HG03175 (cell line): ENCODE data around the gene TNFAIP3.
"Not testable (repeated sequence)": the region's sequence is repeated elsewhere in the genome, so short reads cannot be mapped to it uniquely, and the experiment has no call there.

Experiments
- ATAC-seq: cut with Tn5 transposase; IDR thresholded peaks from one replicate; pipeline ENCODE4 v1.9.1; 2021; ENCODE audit warnings: mild to moderate bottlenecking, moderate library complexity; ENCODE audit not compliant: unreplicated experiment

Gene TNFAIP3

DNA sequence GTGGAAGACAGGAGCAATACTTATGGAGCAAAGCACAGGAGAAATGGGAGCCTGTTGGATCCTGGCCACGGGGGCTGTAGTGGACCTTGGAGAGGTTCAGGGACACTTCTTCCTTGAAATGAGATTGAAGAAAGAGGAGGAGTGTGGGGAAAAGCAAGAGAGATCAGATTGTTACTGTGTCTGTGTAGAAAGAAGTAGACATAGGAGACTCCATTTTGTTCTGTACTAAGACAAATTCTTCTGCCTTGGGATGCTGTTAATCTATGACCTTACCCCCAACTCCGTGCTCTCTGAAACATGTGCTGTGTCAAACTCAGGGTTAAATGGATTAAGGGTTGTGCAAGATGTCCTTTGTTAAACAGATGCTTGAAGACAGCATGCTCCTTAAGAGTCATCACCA is 22.7 kb upstream of the TNFAIP3 start:
- ATAC-seq = not testable (repeated sequence)

DNA sequence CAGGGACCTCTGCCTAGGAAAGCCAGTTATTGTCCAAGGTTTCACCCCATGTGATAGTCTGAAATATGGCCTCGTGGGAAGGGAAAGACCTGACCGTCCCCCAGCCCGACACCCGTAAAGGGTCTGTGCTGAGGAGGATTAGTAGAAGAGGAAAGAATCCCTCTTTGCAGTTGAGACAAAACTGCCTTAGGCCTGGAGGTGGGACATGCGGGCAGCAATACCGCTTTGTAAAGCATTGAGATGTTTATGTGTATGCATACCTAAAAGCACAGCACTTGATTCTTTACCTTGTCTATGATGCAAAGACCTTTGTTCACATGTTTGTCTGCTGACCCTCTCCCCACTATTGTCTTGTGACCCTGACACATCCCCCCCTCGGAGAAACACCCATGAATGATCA is 22.3 kb upstream of the TNFAIP3 start:
- not testable (repeated sequence) for ATAC-seq

DNA sequence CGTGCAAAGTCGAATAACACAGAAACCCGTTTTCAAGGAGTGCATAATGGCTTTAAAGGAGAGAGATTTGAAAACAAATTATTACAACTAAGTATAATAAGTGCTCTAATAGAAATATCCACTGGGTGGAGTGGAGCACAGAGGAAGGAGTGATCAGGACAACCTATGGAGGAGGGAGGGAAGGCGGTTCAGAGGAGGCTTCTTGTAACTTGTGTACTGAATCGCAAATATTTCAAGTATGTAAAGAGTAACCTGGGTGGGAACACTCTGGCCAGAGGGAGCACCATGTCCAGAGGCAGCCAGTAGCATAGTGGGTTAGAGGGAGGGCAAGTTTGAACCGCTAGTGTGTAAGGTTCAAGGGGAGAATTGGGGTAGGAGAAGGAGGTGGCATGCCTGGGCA is 21.6 kb upstream of the TNFAIP3 start:
- ATAC-seq = no peak

DNA sequence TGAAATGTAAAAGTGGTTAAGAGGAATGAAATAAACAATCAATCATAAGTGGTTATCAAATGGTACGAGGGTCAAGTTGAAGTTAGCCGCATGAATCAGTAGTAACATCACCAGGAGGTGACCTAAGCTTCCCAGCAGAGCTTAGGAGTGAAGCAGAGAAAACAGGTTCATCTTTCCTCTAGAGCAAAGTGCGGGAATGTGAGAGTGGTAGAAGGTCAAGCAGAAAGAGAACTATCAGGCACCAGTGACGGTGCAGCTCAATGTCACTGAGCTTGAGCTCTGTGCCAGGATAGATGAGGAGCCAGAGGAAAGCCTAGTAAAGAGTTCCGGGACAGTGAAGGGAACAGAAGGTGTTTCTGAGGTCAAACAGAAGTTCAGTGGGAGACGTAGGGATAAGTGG is 20.8 kb upstream of the TNFAIP3 start:
- no peak for ATAC-seq

DNA sequence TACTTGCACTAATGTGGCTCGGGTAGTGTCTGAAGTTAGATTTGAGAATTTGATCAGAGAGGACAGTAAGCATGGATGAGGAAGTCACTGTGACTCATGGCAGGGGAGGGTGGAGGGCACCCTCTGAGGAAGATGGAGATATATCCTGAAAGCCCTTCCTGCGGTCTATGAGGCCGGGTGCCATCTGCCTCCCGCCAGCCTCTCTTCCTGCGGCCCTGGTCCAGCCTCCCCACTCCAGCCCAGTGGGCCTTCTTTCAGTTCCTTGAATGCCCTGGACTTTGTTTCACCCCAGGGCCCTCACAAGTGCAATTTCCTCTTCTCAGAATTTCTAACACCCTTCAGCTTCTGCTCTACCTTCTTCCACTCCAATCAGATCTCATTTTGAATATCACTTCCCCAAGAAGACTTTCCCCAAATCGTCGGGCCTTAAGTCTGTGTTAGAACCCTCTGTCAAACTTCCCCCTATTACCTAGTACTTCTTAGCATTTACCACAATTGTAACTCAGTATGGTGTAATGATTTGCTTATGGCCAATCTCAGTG is 20.2 kb upstream of the TNFAIP3 start:
- peak; percentile 78 for ATAC-seq

DNA sequence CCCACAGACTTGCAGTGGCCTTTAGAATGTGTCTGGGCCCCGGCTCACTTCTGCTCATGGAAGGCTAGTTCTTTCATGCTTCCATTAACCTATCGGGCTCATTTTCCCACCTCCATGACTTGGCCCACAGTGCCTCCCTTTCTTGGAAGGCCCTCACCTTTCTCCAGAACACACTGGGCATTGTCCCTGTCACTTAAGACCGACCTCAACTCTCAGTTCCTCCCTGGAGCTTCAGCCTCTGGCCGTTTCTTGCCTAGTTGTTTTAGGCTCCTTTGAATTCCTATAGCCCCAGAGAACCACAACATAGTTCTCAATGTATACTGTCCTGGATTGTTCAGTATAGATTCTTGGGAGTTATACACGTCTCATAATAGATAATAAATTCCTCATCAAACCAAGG is 19.3 kb upstream of the TNFAIP3 start:
- no peak for ATAC-seq

DNA sequence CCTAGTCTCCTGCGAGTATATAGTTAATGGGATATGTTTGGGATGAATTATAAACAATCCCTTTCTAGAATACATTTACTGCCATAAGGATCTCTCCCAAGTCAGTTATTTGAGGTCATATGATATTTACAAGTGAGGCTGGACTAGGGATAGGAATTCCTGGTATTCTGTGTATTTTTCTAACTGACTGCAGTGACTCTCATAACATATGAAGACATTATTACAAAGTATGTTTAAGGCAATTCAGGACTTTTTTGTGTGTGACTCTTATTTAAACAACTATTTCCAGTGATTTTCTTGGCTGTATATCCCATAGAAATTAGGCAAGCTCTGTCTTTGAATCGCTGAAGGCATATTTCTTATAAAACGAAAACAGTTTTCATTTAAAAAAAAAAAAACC is 18.4 kb upstream of the TNFAIP3 start:
- ATAC-seq = no peak

DNA sequence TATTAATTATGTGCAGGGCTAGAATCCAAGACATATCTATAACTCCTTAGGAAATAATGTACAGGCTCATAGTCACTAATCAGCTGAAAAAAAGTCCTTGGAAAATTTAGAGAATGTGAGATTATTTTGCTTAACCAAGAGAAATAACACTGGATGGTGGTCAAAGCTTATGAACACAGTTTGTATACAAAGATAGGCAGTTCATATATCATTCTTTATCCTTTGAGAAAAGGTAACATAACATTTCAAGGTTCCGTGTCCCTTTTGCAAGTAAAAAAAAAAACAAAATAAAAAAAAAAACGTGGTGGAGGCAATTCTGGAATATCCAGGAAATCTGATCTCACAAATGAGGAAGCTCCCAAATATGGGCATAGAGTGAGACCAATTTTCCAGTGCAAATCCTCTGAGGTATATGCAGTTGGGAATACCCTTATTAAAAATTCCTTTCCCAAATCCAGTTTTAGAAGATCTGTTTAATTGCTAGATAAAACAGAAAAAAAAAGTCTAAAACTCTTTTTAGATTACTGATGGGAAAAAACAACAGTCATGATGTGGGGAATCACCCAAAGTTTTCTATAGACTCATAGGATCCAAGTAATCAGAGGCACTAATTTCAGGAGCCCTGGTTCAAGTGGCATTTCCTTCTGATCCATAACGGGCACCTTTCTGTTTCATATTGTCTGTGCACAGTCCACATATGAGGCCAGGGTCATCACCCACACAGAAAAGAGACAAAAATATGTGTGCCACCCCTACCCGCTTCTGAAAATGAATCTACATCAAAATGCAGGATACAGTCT is 17.7 kb upstream of the TNFAIP3 start:
- ATAC-seq = no peak

DNA sequence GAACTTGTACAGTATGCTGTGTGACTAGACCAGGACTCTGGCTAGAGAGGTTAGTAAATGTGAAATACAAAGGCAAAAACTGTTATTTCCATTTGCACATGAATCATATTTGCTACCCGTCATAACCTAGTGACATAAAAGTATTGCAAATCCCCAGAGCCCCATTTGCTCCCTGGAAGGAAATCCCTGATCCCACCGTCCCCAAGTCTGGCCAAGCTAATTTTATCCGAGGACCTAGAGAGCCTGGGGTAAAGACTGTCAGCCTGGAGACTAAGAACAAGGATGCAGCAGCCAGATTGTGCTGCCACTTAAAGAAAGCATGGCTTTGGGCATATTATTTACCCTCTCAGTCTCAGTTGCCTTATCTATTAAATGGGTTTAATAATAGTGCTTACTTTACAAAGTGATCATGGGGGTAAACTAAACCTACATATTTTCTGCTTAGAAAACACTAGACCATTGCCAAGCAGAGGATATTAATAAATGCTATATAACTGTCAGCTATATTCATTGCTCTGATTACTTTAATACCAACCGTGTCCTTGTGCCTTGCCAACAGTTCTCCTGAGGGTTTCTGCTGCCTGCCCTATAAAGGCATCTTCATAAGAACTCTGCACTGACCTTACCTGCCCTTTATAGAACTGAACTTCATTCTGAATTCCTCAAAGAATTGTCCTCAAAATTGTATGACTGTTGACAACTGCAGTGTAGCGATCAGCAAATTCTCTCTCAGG is 16.9 kb upstream of the TNFAIP3 start:
- no peak for ATAC-seq

DNA sequence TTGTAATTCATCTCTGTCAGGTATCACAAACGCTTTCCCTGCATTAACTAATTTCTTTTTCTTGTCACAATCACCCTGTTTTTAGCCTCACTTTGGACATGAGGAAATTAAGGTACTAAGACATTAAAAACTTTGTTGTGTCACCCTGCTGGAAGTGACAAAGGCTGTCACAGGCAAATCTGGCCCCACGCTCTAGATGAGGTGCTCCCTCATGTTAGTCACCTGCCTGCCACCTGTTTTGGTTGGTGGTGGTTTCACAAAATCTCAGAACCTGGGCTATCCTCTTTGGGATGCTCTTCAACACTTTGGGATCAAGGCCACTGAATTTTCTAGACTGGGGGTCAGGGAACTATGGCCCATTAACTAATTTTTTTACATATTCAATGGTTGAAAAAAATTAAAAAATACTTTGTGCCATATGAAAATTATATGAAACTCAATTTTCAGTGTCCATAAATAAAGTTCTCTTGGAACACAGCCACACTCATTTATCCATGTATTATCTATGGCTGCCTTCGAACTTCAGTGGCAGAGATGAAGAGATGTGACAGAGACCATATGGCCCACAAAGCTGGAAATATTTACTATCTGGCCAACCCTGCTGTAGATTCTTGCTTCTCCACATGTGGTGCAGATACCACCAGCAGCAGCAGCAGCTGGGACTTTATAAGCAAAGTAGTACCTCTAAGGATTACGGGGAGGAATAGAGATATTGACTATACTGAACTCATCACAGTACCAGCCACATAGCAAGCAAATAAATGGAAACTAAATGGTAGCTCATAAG is 16.1 kb upstream of the TNFAIP3 start:
- no peak for ATAC-seq

DNA sequence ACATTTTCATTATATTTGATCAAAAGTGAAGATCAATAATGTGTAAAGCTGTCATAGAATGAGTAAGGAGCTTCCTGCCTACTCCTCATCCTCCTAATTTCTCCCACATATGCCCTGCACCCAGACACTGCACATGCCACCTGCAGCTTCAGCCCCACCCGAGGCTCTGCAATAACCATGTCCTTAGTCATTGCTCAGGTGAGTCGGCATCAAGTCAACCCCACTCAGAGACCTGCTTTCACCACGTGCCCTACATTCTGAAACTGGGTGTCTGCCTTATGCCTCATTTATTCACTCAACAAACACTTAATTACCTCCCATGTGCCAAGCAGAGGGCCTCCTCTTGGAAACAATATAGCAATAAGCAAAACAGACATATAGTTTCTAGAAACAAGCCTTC is 15.4 kb upstream of the TNFAIP3 start:
- no peak for ATAC-seq

DNA sequence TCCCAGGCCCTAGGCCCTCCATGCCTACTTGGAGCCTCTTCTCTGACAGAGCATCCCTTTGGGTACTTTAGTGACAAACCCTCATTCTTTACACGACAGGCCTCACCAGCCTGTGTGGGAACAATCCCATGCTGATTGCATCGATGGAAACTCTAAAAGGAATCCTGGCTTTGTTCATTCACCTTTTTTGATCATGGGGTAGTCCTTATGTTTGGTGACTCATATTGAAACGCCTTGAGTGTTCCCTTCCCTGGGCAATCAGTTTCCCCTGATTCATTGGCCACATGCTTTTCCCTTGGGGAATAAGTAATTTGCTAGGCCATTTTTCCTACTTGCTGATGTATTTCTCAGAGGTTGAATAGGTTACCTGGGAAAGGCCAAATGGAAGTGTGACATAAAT is 14.7 kb upstream of the TNFAIP3 start:
- ATAC-seq = no peak

DNA sequence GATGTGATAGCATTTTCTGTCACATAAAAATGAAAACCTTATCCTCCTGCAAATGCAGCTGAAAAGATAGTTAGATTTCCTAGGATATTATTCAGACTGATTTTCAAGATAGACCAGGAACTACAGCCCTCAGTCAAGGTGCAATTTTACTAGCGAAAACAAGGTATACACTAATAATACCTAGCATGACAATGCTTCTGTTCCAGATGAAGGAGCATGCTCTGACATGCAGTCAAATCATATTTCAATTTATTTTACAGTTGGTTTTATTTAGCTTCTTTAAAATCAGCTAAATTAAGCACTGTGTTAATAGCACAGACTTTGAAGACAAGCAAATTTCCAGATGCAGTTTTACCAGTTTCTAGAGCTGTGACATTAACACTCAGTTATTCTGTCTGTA is 14.2 kb upstream of the TNFAIP3 start:
- no peak for ATAC-seq

DNA sequence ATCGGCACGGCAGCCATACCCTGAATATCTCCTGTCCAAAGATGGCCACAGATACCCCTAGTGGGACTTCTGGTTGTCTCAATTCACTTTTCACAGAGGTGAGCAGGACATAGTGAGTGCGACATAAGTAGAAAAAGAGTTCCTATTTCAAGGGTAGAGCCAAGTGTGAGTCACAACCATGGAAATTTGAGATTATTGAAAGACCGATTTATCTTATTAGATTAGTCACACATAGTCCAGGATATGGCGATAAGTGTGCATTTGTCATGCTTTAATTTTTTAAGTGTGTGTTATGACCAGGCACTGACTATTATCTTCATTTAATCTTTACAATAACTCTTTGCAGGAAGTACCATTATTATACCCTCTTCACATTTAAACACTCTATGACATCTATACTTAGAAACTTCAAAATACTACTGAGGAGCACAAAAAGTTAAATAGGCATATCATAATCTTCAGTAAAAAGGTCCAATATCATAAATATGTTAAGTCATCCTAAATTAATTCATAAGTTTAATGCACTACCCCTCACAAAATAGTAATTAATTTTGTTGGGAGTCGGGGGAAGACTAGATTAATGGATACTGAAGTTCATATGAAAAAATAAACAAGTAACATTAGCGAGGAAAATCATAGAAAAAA is 13.4 kb upstream of the TNFAIP3 start:
- ATAC-seq = no peak

DNA sequence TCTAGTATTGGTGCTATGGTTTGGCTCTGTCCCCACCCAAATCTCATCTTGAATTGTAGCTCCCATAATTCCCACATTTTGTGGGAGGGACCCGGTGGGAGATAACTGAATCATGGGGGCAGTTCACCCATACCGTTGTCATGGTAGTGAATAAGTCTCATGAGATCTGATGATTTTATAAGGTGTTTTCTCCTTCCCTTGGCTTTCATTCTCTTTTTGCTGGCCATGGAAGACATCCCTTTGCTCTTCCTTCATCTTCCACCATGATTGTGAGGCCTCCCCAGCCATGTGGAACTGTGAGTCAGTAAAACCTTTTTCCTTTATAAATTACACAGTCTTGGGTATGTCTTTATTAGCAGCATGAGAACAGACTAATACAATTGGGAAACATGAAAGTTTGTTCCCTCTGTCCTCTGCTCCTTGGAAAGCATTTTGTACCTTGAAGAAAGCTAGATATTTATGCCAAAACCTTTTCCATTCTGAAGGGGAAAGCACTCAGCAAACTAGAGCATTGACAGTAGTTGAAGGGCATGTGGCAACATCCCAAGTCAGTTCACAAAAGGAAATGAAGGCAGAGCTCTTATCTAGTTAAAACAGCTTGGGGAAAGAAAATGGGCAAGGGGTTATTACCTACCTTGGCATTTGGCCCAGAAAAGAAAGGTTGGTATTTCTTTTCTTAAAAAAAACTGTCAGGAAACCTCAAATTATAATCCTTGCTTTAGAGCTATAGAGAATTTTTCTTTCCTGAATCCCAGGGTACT is 10.7 kb upstream of the TNFAIP3 start:
- no peak for ATAC-seq

DNA sequence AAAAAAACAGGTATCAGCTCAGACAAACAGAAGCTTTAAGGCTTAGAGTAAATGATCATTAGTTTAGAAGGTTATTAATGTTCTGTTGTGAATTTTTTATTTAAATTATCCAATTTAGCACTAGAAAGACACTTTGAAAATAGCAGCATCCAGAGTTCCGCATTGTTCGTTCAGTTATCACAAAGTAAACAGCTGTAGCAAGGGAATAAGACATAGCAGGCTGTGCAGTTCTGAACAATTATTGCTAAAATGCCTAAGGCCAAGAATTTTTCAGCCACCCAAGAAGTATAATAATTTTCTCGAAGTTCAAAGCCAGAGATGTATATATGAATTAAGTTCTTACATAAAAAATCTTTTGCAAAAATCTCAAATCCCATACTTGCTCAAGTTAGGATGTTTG is 8.0 kb upstream of the TNFAIP3 start:
- ATAC-seq = no peak

DNA sequence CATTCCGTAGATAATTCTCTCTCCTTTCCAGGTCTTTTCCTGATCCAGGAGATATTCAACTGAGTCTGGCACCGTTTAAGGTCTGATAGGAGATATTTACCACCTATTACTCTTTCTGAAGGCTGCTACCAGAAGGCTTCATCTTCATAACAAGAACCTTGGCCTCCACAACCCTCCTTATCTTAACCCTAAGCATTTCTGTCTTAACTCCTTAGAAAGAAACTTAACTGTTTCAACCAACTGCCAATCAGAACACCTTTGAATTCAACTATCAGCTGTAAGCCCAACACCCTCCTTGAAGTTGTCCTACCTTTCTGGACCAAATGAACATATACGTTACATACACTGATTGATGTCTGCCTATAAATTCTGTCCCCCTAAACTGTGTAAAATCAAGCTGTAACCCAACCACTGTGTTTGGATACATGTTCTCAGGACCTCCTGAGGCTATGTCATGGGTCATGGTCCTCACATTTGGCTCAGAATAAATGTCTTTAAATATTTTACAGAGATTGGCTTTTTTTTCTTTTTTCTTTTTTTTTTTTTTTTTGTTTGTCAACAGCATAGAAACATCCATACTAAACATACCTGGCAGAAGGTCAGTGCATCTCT is 6.6 kb upstream of the TNFAIP3 start:
- no peak for ATAC-seq

DNA sequence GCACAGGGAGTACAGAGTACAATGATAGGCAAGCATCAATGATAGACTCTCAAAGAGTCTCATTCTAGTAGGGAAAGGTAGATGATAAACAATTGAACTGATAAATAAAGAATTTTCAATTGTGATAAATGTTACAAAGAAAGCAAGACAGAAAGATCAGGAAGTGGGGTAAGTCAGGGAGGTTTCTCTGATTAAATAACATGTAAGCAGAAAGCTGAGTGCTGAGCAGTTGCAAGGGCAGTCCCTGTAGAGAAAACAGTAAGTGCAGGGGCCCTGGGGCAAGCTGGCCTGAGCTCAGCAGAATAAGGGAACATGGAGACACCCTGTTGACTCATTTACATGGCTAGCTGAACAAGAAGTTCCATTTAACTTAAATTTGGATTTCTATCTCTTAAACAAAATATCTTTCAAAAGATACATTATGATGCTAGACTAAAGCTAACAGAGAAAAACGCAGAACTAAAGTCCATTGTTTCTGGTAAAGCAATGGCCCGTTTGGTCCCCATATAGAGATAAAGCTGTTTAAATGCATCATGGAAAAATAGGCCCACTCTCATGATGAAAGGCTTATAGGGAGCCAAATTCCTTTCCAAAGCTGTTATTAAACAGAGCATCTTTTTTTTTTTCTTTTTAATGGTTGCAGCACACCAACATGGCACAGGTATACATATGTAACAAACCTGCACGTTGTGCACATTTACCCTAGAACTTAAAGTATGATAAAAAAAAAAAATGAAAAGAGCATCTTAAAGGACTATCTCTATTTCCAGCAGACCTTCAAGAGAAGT is 5.3 kb upstream of the TNFAIP3 start:
- ATAC-seq = no peak
